Measurements from ENCODE around the gene SERP2. TPM values are rescaled to one million over a fixed set of nuclear protein-coding genes. Genes with fewer than 3 reads are reported as not detected.

The SERP2 gene
- total RNA-seq, 1 experiment from 2014 or later: not detected

DNA sequence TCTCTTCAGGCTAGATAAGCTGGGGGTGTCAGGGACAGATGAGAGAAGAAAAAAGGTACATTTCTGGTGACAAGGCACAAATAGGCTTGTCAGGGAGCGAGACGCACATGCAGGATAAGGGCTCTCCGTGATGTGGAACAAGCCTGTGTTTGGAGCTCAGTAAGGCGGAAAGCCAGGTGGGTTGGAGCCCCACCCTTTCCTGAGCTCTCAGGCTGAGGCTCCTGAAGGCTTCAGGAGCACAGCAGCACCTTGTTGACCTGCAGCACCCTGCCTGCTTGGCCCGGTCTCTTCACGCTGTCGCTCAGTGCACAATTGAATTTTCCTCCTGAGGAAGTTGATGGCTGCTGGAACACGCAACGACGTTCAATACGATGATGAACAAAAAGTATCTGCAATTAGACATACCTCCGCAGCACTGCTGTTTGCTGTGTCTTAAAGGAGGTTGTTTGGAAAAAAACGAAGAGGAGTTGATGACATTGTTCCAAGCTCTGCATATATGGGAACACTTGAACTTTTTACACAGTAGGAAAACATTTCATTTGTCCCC is 29.3 kb downstream of the SERP2 start:
- Histone ChIP-seq H3K9me3 (no peaks in the 10 kb centered on the region), H3K27me3 (replicated peaks; ENCODE audit: control insufficient read depth, insufficient read depth, low read length) (no peaks in the 10 kb centered on the region), H3K4me1 (peaks cover 46% of the 10 kb centered on the region), H3K36me3 (ENCODE audit: control insufficient read depth, insufficient read depth, low read length) (no peaks in the 10 kb centered on the region), H3K4me3 (ENCODE audit: low read depth, low read length) (no peak overlapping the region)
- no peaks in the 10 kb centered on the region for H3K27me3 Mint-ChIP-seq (ENCODE audit: insufficient read depth, unreplicated experiment)
- peaks cover 26% of the 10 kb centered on the region for H3K4me1 Mint-ChIP-seq (ENCODE audit: low read depth, unreplicated experiment)
- H3K4me3 Mint-ChIP-seq (ENCODE audit: unreplicated experiment): no peak overlapping the region
- TF ChIP-seq, protein P1, sequence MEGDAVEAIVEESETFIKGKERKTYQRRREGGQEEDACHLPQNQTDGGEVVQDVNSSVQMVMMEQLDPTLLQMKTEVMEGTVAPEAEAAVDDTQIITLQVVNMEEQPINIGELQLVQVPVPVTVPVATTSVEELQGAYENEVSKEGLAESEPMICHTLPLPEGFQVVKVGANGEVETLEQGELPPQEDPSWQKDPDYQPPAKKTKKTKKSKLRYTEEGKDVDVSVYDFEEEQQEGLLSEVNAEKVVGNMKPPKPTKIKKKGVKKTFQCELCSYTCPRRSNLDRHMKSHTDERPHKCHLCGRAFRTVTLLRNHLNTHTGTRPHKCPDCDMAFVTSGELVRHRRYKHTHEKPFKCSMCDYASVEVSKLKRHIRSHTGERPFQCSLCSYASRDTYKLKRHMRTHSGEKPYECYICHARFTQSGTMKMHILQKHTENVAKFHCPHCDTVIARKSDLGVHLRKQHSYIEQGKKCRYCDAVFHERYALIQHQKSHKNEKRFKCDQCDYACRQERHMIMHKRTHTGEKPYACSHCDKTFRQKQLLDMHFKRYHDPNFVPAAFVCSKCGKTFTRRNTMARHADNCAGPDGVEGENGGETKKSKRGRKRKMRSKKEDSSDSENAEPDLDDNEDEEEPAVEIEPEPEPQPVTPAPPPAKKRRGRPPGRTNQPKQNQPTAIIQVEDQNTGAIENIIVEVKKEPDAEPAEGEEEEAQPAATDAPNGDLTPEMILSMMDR (IDR thresholded peaks at IDR 0.05; ENCODE audit: insufficient read depth in 1 of 2, low read depth in 1 of 2, low read length in 1 of 2, severe bottlenecking in 1 of 2, unreplicated experiment in 1 of 2): no peak
- no peaks in the 10 kb centered on the region for H3K9me3 Mint-ChIP-seq (ENCODE audit: unreplicated experiment)
- intact Hi-C loops (cut with micrococcal nuclease; ENCODE audit: unreplicated experiment): no loop called here
- ChIA-PET POLR2A (interaction anchor here (0.6 to 2.0 kb wide), 5 partner anchors 7 to 34 kb away, joined by 3 to 21 read pairs (median 5); no protein-coding TSS in a partner anchor), CTCF (interaction anchor here (1.2 to 2.2 kb wide), 4 partner anchors 13 to 34 kb away, joined by 3 to 5 read pairs (median 5); no protein-coding TSS in a partner anchor)
- H3K27ac Mint-ChIP-seq (ENCODE audit: unreplicated experiment): peak overlapping the region; percentile 58
- no peaks in the 10 kb centered on the region for H3K36me3 Mint-ChIP-seq (ENCODE audit: insufficient read depth, unreplicated experiment)
- no peak for DNase-seq
- BruUV-seq (replicated peaks): no TSS peak

DNA sequence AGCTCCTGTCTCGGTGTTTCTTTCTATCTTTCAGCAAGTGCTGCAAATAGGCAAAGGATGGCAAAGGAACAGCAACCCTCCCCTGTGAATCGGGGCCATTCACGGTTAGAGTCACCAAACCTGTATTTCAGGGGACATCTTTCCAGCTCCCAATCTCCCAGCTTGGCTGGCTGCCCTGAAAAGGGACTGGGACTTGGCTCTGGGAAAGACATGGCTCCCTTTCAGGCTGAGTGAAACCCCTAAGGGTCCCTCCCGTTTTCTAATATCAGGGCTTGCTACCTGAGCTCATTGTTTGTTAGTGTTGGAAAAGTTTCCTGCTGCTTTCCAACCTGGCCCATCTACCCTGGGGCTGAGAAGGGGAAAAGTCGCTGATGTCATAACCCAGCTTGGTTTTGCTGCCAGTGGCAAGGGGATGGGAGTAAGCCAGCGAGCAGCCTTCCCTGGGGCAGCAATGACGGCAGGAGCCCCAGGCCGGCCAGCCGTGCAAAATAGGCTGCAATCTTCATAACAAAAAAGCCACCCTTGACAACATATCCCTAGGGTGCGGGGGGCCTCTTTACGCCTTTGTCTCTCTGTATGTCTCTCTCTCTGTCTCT is 29.9 kb downstream of the SERP2 start:
- H3K9me3 ChIP-seq: no peaks in the 10 kb centered on the region
- no TSS peak for BruUV-seq (replicated peaks)
- Mint-ChIP-seq H3K27ac (ENCODE audit: unreplicated experiment) (peak overlapping the region; percentile 79), H3K36me3 (ENCODE audit: insufficient read depth, unreplicated experiment) (no peaks in the 10 kb centered on the region), H3K4me3 (ENCODE audit: unreplicated experiment) (peak overlapping the region; percentile 54), H3K9me3 (ENCODE audit: unreplicated experiment) (no peaks in the 10 kb centered on the region), H3K27me3 (ENCODE audit: insufficient read depth, unreplicated experiment) (no peaks in the 10 kb centered on the region), H3K4me1 (ENCODE audit: low read depth, unreplicated experiment) (peaks cover 24% of the 10 kb centered on the region)
- no peak overlapping the region for H3K4me3 ChIP-seq (ENCODE audit: low read depth, low read length)
- peaks cover 46% of the 10 kb centered on the region for H3K4me1 ChIP-seq
- no peaks in the 10 kb centered on the region for H3K27me3 ChIP-seq (replicated peaks; ENCODE audit: control insufficient read depth, insufficient read depth, low read length)
- TF ChIP-seq, protein P1 (IDR thresholded peaks at IDR 0.05; ENCODE audit: insufficient read depth in 1 of 2, low read depth in 1 of 2, low read length in 1 of 2, severe bottlenecking in 1 of 2, unreplicated experiment in 1 of 2): no peak
- intact Hi-C loops (cut with micrococcal nuclease; ENCODE audit: unreplicated experiment): loop anchor here (1.0 to 2.0 kb wide), 3 partner anchors 17 to 35 kb away; no protein-coding TSS in a partner anchor
- ChIA-PET POLR2A (interaction anchor here (0.7 to 2.0 kb wide), 4 partner anchors 8 to 33 kb away, joined by 3 to 21 read pairs (median 6); no protein-coding TSS in a partner anchor), CTCF (interaction anchor here (1.0 to 2.2 kb wide), 6 partner anchors 10 to 36 kb away, joined by 3 to 5 read pairs (median 4); no protein-coding TSS in a partner anchor)
- H3K36me3 ChIP-seq (ENCODE audit: control insufficient read depth, insufficient read depth, low read length): no peaks in the 10 kb centered on the region
- peak in 1 of 2 experiments; percentile 49 for DNase-seq

DNA sequence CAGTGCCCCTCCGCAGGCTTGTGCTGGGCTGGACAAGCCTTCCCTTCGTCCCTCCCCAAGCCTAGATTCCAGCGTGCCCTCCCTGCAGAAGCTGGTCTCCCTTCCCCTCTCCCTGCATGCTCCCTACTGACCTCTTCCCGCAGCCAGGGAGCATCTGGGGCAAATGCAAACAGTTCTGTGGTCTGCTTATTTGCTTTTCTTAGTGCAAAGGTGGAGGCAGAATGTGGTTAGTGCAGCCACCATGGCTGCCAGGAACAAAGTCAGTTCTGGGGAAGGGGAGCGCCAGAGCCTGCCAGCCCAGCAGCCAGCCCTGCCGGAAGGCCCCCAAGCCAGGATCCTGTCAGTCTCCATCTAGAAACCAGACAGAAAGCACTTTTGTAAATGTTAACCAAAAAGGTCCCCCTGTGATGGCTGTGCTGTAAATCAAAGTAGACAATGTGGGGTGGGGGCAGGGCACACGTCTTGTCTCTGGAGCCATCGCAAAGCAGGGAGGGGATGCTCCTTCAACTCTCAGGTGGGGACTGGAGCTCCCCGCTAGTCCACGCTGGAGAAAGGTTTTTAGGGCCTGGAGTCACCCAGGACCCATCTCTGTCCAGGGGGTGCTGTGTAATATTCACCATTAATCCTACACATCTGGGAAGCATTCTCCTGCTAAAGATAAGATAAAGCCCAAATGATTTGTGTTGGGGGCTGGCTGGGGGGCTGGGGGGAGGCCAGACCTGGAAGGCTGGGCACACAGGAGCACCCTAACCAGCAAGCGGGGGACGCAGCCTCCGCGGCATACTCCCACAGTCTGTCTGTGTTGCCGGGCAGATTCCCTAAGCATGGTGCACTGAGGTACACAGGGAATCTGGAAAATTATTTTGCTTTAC is 30.9 kb downstream of the SERP2 start:
- no TSS peak for BruUV-seq (replicated peaks)
- no peaks in the 10 kb centered on the region for H3K27me3 ChIP-seq (replicated peaks; ENCODE audit: control insufficient read depth, insufficient read depth, low read length)
- no peaks in the 10 kb centered on the region for H3K36me3 ChIP-seq (ENCODE audit: control insufficient read depth, insufficient read depth, low read length)
- peak; percentile 78 to 89 for DNase-seq
- Mint-ChIP-seq H3K36me3 (ENCODE audit: insufficient read depth, unreplicated experiment) (no peaks in the 10 kb centered on the region), H3K27ac (ENCODE audit: unreplicated experiment) (peak overlapping the region; percentile 79), H3K27me3 (ENCODE audit: insufficient read depth, unreplicated experiment) (no peaks in the 10 kb centered on the region), H3K4me3 (ENCODE audit: unreplicated experiment) (peak overlapping the region; percentile 54), H3K9me3 (ENCODE audit: unreplicated experiment) (no peaks in the 10 kb centered on the region), H3K4me1 (ENCODE audit: low read depth, unreplicated experiment) (peaks cover 24% of the 10 kb centered on the region)
- H3K9me3 ChIP-seq: no peaks in the 10 kb centered on the region
- TF ChIP-seq, protein P1 (IDR thresholded peaks at IDR 0.05; ENCODE audit: insufficient read depth in 1 of 2, low read depth in 1 of 2, low read length in 1 of 2, severe bottlenecking in 1 of 2, unreplicated experiment in 1 of 2): peak in 1 of 2 experiments; percentile 52
- ChIA-PET POLR2A (interaction anchor here (1.6 to 2.0 kb wide), 3 partner anchors 27 to 32 kb away, joined by 5 to 21 read pairs (median 8); no protein-coding TSS in a partner anchor), CTCF (interaction anchor here (0.5 to 2.2 kb wide), 7 partner anchors 9 to 114 kb away, joined by 3 to 5 read pairs (median 3); no protein-coding TSS in a partner anchor)
- intact Hi-C loops (cut with micrococcal nuclease; ENCODE audit: unreplicated experiment): loop anchor here (1.0 to 2.0 kb wide), 3 partner anchors 18 to 36 kb away; no protein-coding TSS in a partner anchor
- H3K4me3 ChIP-seq (ENCODE audit: low read depth, low read length): no peak overlapping the region
- peaks cover 46% of the 10 kb centered on the region for H3K4me1 ChIP-seq

All from Caco-2 (cell line).